Uterus (tissue), 2 donors: Measurements from ENCODE around the gene CBX2.

ENCODE experiments used
- POLR2A ChIP-seq, 2 donors: fragments of 450-650 bp; IDR thresholded peaks; one replicate each; pipeline ENCODE4 v1.6.1; 2016; ENCODE audit warnings: antibody characterized with exemption in 2 of 2, mild to moderate bottlenecking in 1 of 2, moderate library complexity in 1 of 2
- TF ChIP-seq, protein P1 (sequence below), 4 experiments: fragments of 200-600 bp in 2 of 4; fragments of 450-650 bp in 2 of 4; sonication (generic) in 2 of 4; IDR thresholded peaks; one replicate each; pipeline ENCODE4 v1.5.1; 2016 to 2019; ENCODE audit warnings: antibody characterized with exemption in 4 of 4, mild to moderate bottlenecking in 2 of 4, moderate library complexity in 1 of 4

DNA sequence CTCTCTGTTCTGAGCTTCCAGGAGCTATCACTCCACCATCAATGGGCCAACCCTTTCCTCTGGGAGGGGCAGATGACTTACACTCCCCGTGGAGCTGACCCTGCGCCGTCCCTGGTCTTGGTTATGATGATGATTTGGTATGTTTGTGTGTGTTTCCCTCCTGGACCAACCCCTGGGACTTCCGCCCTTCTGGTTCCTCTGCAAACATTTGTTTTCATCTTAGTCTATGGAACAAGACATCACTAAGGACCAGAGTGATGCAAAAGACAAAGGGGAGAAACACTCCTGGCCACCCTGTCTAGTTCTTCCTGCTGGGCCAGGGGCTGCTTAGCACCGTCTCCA, 47.6 kb downstream of the CBX2 start:
- TF ChIP-seq, protein P1, sequence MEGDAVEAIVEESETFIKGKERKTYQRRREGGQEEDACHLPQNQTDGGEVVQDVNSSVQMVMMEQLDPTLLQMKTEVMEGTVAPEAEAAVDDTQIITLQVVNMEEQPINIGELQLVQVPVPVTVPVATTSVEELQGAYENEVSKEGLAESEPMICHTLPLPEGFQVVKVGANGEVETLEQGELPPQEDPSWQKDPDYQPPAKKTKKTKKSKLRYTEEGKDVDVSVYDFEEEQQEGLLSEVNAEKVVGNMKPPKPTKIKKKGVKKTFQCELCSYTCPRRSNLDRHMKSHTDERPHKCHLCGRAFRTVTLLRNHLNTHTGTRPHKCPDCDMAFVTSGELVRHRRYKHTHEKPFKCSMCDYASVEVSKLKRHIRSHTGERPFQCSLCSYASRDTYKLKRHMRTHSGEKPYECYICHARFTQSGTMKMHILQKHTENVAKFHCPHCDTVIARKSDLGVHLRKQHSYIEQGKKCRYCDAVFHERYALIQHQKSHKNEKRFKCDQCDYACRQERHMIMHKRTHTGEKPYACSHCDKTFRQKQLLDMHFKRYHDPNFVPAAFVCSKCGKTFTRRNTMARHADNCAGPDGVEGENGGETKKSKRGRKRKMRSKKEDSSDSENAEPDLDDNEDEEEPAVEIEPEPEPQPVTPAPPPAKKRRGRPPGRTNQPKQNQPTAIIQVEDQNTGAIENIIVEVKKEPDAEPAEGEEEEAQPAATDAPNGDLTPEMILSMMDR (IDR thresholded peaks at IDR 0.05) = no peak
- TF ChIP-seq POLR2A (IDR thresholded peaks at IDR 0.05) = no peak
